ENCODE data around the gene ALDH4A1.

GRCh38 chr1:18854331-18855025 is 47.9 kb downstream of the ALDH4A1 start:
- no peak for TF ChIP-seq CTCF (IDR thresholded peaks at IDR 0.05; ENCODE audit: insufficient read depth, low read depth, low read length)
- TF ChIP-seq EZH2 (IDR thresholded peaks at IDR 0.05; ENCODE audit: insufficient read depth, low read length) = no peak

Measured in astrocyte (in vitro differentiated cells and primary cell).